SU-DHL-6 (cell line): ENCODE results near the gene SETBP1.

Source experiments
- EZH2phosphoT487 ChIP-seq: fragments of 200-600 bp; sonication (generic), shearing (Covaris generic); conservative IDR thresholded peaks from 2 replicates; pipeline ENCODE4 v1.6.1; 2018; ENCODE audit warnings: mild to moderate bottlenecking, antibody characterized with exemption, low read length, moderate library complexity, mixed read lengths
- TF ChIP-seq, protein P1 (sequence below): fragments of 200-600 bp; sonication (generic); IDR thresholded peaks from one replicate; pipeline ENCODE4 v1.5.1; 2017; ENCODE audit warnings: antibody characterized with exemption, mild to moderate bottlenecking, low read length, moderate library complexity; ENCODE audit not compliant: insufficient read depth, poor library complexity, severe bottlenecking

DNA sequence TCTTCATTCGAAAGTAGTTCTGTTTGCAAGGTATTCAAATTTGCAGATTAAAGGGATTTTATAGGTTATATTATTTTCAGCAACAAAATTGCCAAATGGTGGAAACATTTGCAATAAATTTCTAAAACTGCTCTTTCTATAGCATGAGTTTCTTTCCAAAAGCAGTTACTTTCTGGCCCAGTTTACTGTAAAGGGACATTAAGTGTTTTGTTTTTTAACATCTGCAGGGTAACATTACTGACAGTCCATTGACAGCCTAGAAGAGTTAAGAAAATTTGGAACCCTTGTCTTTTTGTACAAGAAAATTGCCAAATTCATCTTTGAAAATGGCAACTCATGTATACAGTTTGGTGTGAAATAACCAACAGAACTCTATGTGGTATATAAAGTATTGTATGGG lies 375.1 kb downstream of the SETBP1 start:
- TF ChIP-seq, protein P1, sequence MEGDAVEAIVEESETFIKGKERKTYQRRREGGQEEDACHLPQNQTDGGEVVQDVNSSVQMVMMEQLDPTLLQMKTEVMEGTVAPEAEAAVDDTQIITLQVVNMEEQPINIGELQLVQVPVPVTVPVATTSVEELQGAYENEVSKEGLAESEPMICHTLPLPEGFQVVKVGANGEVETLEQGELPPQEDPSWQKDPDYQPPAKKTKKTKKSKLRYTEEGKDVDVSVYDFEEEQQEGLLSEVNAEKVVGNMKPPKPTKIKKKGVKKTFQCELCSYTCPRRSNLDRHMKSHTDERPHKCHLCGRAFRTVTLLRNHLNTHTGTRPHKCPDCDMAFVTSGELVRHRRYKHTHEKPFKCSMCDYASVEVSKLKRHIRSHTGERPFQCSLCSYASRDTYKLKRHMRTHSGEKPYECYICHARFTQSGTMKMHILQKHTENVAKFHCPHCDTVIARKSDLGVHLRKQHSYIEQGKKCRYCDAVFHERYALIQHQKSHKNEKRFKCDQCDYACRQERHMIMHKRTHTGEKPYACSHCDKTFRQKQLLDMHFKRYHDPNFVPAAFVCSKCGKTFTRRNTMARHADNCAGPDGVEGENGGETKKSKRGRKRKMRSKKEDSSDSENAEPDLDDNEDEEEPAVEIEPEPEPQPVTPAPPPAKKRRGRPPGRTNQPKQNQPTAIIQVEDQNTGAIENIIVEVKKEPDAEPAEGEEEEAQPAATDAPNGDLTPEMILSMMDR: no peak
- no peak for TF ChIP-seq EZH2phosphoT487
